Neural cell (in vitro differentiated cells): ENCODE measurements around the gene NCLN.
"Not testable (repeated sequence)": the region's sequence is repeated elsewhere in the genome, so short reads cannot be mapped to it uniquely, and the experiment has no call there.

Experiments used
- CTCF ChIP-seq: fragments of 450-650 bp; IDR thresholded peaks from 2 replicates; pipeline ENCODE4 v1.5.1; 2014; ENCODE audit warnings: antibody characterized with exemption, mild to moderate bottlenecking, moderate library complexity; ENCODE audit not compliant: poor library complexity, severe bottlenecking
- EP300 ChIP-seq: fragments of 450-650 bp; conservative IDR thresholded peaks from 2 replicates; pipeline ENCODE4 v1.6.1; 2014; ENCODE audit warnings: antibody characterized with exemption, mild to moderate bottlenecking, moderate library complexity; ENCODE audit not compliant: poor library complexity, severe bottlenecking
- RAD21 ChIP-seq: fragments of 450-650 bp; conservative IDR thresholded peaks from 2 replicates; pipeline ENCODE4 v1.6.1; 2014; ENCODE audit warnings: antibody characterized with exemption, mild to moderate bottlenecking, moderate library complexity
- REST ChIP-seq: IDR thresholded peaks from 2 replicates; pipeline ENCODE4 v1.6.1; 2012; ENCODE audit warnings: borderline replicate concordance
- TAF1 ChIP-seq: IDR thresholded peaks from 2 replicates; pipeline ENCODE4 v1.6.1; 2012; ENCODE audit warnings: low read depth

GRCh38 chr19:3154447-3154846 lies 31.3 kb upstream of the NCLN start:
- TF ChIP-seq TAF1, CTCF, RAD21, REST, EP300: not testable (repeated sequence)
